Measurements from ENCODE around the gene ANKRD13A.
"Not testable (repeated sequence)": the region's sequence is repeated elsewhere in the genome, so short reads cannot be mapped to it uniquely, and the experiment has no call there.

DNA sequence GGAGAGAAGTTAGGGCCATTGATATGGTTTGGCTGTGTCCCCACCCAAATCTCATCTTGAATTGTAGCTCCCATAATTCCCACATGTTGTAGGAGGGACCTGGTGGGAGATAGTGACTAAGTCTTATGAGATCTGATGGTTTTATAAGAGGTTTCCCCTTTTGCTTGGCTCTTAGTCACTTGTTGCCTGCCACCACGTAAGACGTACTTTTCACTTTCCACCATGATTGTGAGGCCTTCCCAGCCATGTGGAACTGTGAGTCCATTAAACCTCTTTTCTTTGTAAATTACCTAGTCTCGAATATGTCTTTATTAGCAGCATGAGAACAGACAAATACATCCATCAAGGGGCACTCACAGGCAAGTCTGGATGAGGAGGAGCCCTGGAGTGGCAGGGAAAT is 57.4 kb downstream of the ANKRD13A start:
- not testable (repeated sequence) for TF ChIP-seq POLR2A (IDR thresholded peaks at IDR 0.05; ENCODE audit: low read length); GATA1 (IDR thresholded peaks at IDR 0.05; ENCODE audit: low read depth, low read length)

All from erythroblast (primary cell).